Measurements from ENCODE around the gene GLI3.
A peak's percentile ranks its signal among the peaks of the same experiment; 100 is the strongest.

GRCh38 chr7:42152329-42153205 lies 84.4 kb downstream of the GLI3 start:
- TF ChIP-seq CTCF (tag by site-specific recombination; IDR thresholded peaks at IDR 0.05): no peak
- TF ChIP-seq ZNF274 (IDR thresholded peaks at IDR 0.05; ENCODE audit: low read length): no peak
- TF ChIP-seq ZNF274 (tag by site-specific recombination; IDR thresholded peaks at IDR 0.05; ENCODE audit: borderline replicate concordance): no peak
- TF ChIP-seq KLF10 (tag by site-specific recombination; IDR thresholded peaks at IDR 0.05): peak; percentile 61
- TF ChIP-seq ZNF24 (tag by site-specific recombination; IDR thresholded peaks at IDR 0.05): peak; percentile 85
- TF ChIP-seq ZNF16 (tag by site-specific recombination; IDR thresholded peaks at IDR 0.05; ENCODE audit: low read depth): no peak
- TF ChIP-seq ZNF335 (tag by site-specific recombination; conservative IDR thresholded peaks at IDR 0.05): no peak
- no peak for TF ChIP-seq ZNF791 (tag by site-specific recombination; IDR thresholded peaks at IDR 0.05)
